Stomach smooth muscle (tissue), 2 donors: ENCODE data around the gene SLC4A3.

Source experiments
- H3K27ac ChIP-seq: one replicate; pipeline ENCODE4 v1.7.0; 2013; ENCODE audit warnings: mild to moderate bottlenecking, low read length, inconsistent platforms
- H3K27me3 ChIP-seq, 2 donors: one replicate each; pipeline ENCODE4 v1.7.0; 2013; ENCODE audit warnings: low read length in 2 of 2; ENCODE audit not compliant: insufficient read depth in 2 of 2, control insufficient read depth in 1 of 2
- H3K36me3 ChIP-seq, 2 donors: one replicate each; pipeline ENCODE4 v1.7.0; 2013; ENCODE audit warnings: low read length in 2 of 2; ENCODE audit not compliant: control insufficient read depth in 2 of 2, insufficient read depth in 2 of 2
- H3K4me1 ChIP-seq: one replicate; pipeline ENCODE4 v1.7.0; 2013; ENCODE audit warnings: low read length; ENCODE audit not compliant: control insufficient read depth, insufficient read depth
- H3K4me3 ChIP-seq, 2 donors: one replicate each; pipeline ENCODE4 v1.7.0; 2013; ENCODE audit warnings: low read length in 2 of 2
- H3K9ac ChIP-seq, 2 donors: one replicate each; pipeline ENCODE4 v1.7.0; 2013; ENCODE audit warnings: low read length in 2 of 2, mild to moderate bottlenecking in 1 of 2
- H3K9me3 ChIP-seq, 2 donors: one replicate each; pipeline ENCODE4 v1.7.0; 2013; ENCODE audit warnings: low read length in 2 of 2; ENCODE audit not compliant: control insufficient read depth in 2 of 2
- donor health status: healthy.
- donor health status: Pancreatic carcinoma.

SLC4A3 gene

GRCh38 chr2:219614076-219614860, 13.2 kb upstream of the SLC4A3 start:
- Histone ChIP-seq H3K27ac (no peak overlapping the region), H3K27me3 (no peaks in the 10 kb centered on the region), H3K36me3 (peaks cover 11 to 17% of the 10 kb centered on the region in 2 donors), H3K4me1 (peaks cover 3% of the 10 kb centered on the region), H3K9ac (no peak overlapping the region), H3K9me3 (no peaks in the 10 kb centered on the region), H3K4me3 (no peak overlapping the region)

GRCh38 chr2:219615036-219615435, 12.4 kb upstream of the SLC4A3 start:
- H3K4me3 ChIP-seq = no peak overlapping the region
- H3K9ac ChIP-seq = no peak overlapping the region

GRCh38 chr2:219615894-219616293, 11.5 kb upstream of the SLC4A3 start:
- Histone ChIP-seq H3K27ac (no peak overlapping the region), H3K4me3 (no peak overlapping the region), H3K4me1 (peaks cover 3% of the 10 kb centered on the region), H3K27me3 (no peaks in the 10 kb centered on the region), H3K9ac (no peak overlapping the region), H3K36me3 (peaks cover 11 to 13% of the 10 kb centered on the region in 2 donors), H3K9me3 (no peaks in the 10 kb centered on the region)

More at GRCh38 chr2:219615036-219615435, 12.4 kb upstream of the SLC4A3 start:
- H3K27ac ChIP-seq = no peak overlapping the region
- peaks cover 11 to 15% of the 10 kb centered on the region in 2 donors for H3K36me3 ChIP-seq
- H3K27me3 ChIP-seq = no peaks in the 10 kb centered on the region
- H3K9me3 ChIP-seq = no peaks in the 10 kb centered on the region
- peaks cover 3% of the 10 kb centered on the region for H3K4me1 ChIP-seq

GRCh38 chr2:219616550-219616949, 10.9 kb upstream of the SLC4A3 start:
- Histone ChIP-seq H3K4me1 (peaks cover 3% of the 10 kb centered on the region), H3K27me3 (no peaks in the 10 kb centered on the region), H3K9me3 (no peaks in the 10 kb centered on the region), H3K27ac (no peak overlapping the region), H3K9ac (no peak overlapping the region), H3K36me3 (peaks cover 11 to 13% of the 10 kb centered on the region in 2 donors), H3K4me3 (no peak overlapping the region)

- Histone ChIP-seq H3K4me3 (no peak overlapping the region), H3K27me3 (no peaks in the 10 kb centered on the region)
Measured at GRCh38 chr2:219618733-219619122, 8.7 kb upstream of the SLC4A3 start.

GRCh38 chr2:219619235-219619634, 8.2 kb upstream of the SLC4A3 start:
- Histone ChIP-seq H3K27ac (no peak overlapping the region), H3K9me3 (no peaks in the 10 kb centered on the region), H3K4me1 (peaks cover 3% of the 10 kb centered on the region), H3K27me3 (no peaks in the 10 kb centered on the region), H3K4me3 (no peak overlapping the region), H3K36me3 (peaks cover 5 to 6% of the 10 kb centered on the region in 2 donors), H3K9ac (no peak overlapping the region)

More at GRCh38 chr2:219618733-219619122, 8.7 kb upstream of the SLC4A3 start:
- Histone ChIP-seq H3K36me3 (peaks cover 5 to 6% of the 10 kb centered on the region in 2 donors), H3K9me3 (no peaks in the 10 kb centered on the region), H3K9ac (no peak overlapping the region), H3K27ac (no peak overlapping the region), H3K4me1 (peaks cover 3% of the 10 kb centered on the region)

GRCh38 chr2:219620546-219620945, 6.9 kb upstream of the SLC4A3 start:
- Histone ChIP-seq H3K9ac (no peak overlapping the region), H3K27ac (no peak overlapping the region), H3K36me3 (peaks cover 0 to 3% of the 10 kb centered on the region in 2 donors), H3K4me3 (no peak overlapping the region), H3K27me3 (no peaks in the 10 kb centered on the region), H3K9me3 (no peaks in the 10 kb centered on the region), H3K4me1 (peaks cover 3% of the 10 kb centered on the region)

- Histone ChIP-seq H3K36me3 (no peaks in the 10 kb centered on the region), H3K4me3 (no peak overlapping the region), H3K4me1 (peaks cover 3% of the 10 kb centered on the region), H3K9me3 (no peaks in the 10 kb centered on the region), H3K27ac (no peak overlapping the region), H3K27me3 (no peaks in the 10 kb centered on the region), H3K9ac (no peak overlapping the region)
Measured at GRCh38 chr2:219621935-219622334, 5.5 kb upstream of the SLC4A3 start.

- no peak overlapping the region for H3K4me3 ChIP-seq
- H3K27me3 ChIP-seq = no peaks in the 10 kb centered on the region
- H3K9me3 ChIP-seq = no peaks in the 10 kb centered on the region
- peaks cover 6% of the 10 kb centered on the region for H3K4me1 ChIP-seq
- no peaks in the 10 kb centered on the region for H3K36me3 ChIP-seq
- no peak overlapping the region for H3K27ac ChIP-seq
- H3K9ac ChIP-seq = no peak overlapping the region
Measured at GRCh38 chr2:219622472-219622871, 5.0 kb upstream of the SLC4A3 start.

- Histone ChIP-seq H3K4me3 (no peak overlapping the region), H3K9me3 (no peaks in the 10 kb centered on the region), H3K4me1 (peaks cover 13% of the 10 kb centered on the region), H3K27ac (no peak overlapping the region), H3K36me3 (no peaks in the 10 kb centered on the region), H3K9ac (no peak overlapping the region), H3K27me3 (no peaks in the 10 kb centered on the region)
Measured at GRCh38 chr2:219624565-219624964, 2.9 kb upstream of the SLC4A3 start.

GRCh38 chr2:219625179-219625578, 2.3 kb upstream of the SLC4A3 start:
- no peaks in the 10 kb centered on the region for H3K36me3 ChIP-seq
- H3K9me3 ChIP-seq = no peaks in the 10 kb centered on the region
- peaks cover 13% of the 10 kb centered on the region for H3K4me1 ChIP-seq
- H3K4me3 ChIP-seq = no peak overlapping the region
- no peak overlapping the region for H3K27ac ChIP-seq
- H3K27me3 ChIP-seq = no peaks in the 10 kb centered on the region
- H3K9ac ChIP-seq = no peak overlapping the region
